ENCODE measurements around the gene DGCR6L. TPM values are rescaled to one million over a fixed set of nuclear protein-coding genes. Genes with fewer than 3 reads are reported as not detected.
"Not testable (repeated sequence)": the region's sequence is repeated elsewhere in the genome, so short reads cannot be mapped to it uniquely, and the experiment has no call there.

The DGCR6L gene
- total RNA-seq, 1 donor from 2014 or later = 24.1 TPM

GRCh38 chr22:20305894-20306645 is 13.8 kb downstream of the DGCR6L start:
- no peak for TF ChIP-seq CTCF (IDR thresholded peaks at IDR 0.05; ENCODE audit: partially characterized antibody, unreplicated experiment)
- no peak overlapping the region for H3K4me3 Mint-ChIP-seq (ENCODE audit: unreplicated experiment)
- H3K27me3 Mint-ChIP-seq (ENCODE audit: unreplicated experiment) = peaks cover 6% of the 10 kb centered on the region
- peaks cover 2% of the 10 kb centered on the region for H3K9me3 Mint-ChIP-seq (ENCODE audit: unreplicated experiment)
- DNase-seq = no peak
- no peaks in the 10 kb centered on the region for H3K36me3 Mint-ChIP-seq (ENCODE audit: unreplicated experiment)
- H3K4me1 Mint-ChIP-seq (ENCODE audit: low read depth, unreplicated experiment) = peaks cover 3% of the 10 kb centered on the region
- H3K27ac Mint-ChIP-seq (ENCODE audit: unreplicated experiment) = no peak overlapping the region

DNA sequence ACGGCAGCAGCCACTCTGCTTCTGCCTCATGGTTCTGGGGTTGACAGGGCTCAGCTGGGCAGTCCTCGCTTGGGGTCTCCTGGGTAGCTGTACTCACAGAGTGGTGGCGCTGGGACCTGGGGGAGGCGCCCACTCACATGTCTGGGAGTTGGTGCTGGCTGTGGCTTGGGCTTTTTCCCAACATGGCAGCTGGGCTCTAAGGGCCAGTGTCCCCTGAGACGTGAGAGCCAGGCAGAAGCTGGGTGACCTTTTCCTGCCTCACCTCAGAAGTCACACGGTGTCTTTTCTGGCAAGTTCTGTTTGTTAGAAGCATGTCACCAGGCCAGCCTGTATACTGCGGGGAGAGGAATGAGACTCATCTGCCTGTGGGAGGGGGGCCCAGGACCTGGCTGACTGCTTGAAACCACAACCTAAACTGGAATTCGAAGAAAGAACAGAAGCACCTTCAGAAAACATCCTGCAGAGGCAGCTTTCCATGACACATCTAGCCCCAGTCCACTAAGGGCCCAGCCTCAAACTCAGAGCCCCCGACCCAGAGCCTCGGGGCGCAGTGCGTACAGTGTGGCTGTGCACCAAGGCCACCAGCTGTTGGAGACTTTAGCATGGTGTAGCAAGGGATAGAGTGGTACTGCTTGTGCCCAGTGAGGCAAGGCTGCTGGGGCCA is 14.5 kb downstream of the DGCR6L start:
- H3K36me3 Mint-ChIP-seq (ENCODE audit: unreplicated experiment); H3K4me3 Mint-ChIP-seq (ENCODE audit: unreplicated experiment); DNase-seq; H3K27ac Mint-ChIP-seq (ENCODE audit: unreplicated experiment); H3K4me1 Mint-ChIP-seq (ENCODE audit: low read depth, unreplicated experiment); H3K9me3 Mint-ChIP-seq (ENCODE audit: unreplicated experiment): not testable (repeated sequence)
- peaks cover 12% of the 10 kb centered on the region for H3K27me3 Mint-ChIP-seq (ENCODE audit: unreplicated experiment)

DNA sequence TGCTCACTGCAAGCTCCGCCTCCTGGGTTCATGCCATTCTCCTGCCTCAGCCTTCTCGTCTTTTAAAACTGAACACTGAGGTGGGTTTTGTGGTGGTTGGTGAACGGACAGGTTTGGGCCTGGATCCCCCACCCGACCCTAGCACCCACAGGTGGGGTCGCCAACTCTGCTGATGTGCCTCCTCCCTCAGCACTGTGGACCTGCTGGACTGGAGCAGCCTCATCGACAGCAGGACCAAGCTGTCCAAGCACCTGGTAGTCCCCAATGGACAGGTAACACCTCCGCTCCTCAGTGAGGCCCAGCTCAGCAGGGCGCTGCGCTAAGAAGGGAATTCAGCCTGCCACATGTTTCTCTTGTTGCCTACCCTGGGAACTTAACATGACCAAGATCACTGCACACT is 15.2 kb downstream of the DGCR6L start:
- Mint-ChIP-seq H3K27me3 (ENCODE audit: unreplicated experiment) (peaks cover 12% of the 10 kb centered on the region), H3K36me3 (ENCODE audit: unreplicated experiment) (no peaks in the 10 kb centered on the region), H3K4me3 (ENCODE audit: unreplicated experiment) (no peak overlapping the region), H3K4me1 (ENCODE audit: low read depth, unreplicated experiment) (peaks cover 3% of the 10 kb centered on the region), H3K27ac (ENCODE audit: unreplicated experiment) (no peak overlapping the region), H3K9me3 (ENCODE audit: unreplicated experiment) (peaks cover 2% of the 10 kb centered on the region)
- no peak for TF ChIP-seq CTCF (IDR thresholded peaks at IDR 0.05; ENCODE audit: partially characterized antibody, unreplicated experiment)
- DNase-seq = no peak

DNA sequence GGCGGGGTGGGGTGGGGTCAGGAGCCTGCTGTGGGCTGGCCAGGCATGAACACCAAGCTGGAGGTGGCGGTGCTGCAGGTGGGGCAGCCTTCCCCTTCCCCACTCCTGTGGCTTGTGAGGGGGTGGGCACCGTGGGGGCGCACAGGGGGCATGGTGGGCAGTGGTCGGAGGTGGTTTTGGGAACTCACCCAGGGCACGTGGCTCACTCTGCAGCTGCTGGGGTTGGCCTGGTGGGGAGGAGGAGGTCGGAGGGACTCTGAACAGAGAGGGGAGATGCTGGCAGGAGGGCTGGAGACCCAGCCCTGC is 16.7 kb downstream of the DGCR6L start:
- H3K4me3 Mint-ChIP-seq (ENCODE audit: unreplicated experiment); H3K4me1 Mint-ChIP-seq (ENCODE audit: low read depth, unreplicated experiment); H3K27ac Mint-ChIP-seq (ENCODE audit: unreplicated experiment); H3K36me3 Mint-ChIP-seq (ENCODE audit: unreplicated experiment); DNase-seq; H3K9me3 Mint-ChIP-seq (ENCODE audit: unreplicated experiment): not testable (repeated sequence)
- peaks cover 12% of the 10 kb centered on the region for H3K27me3 Mint-ChIP-seq (ENCODE audit: unreplicated experiment)

- no peaks in the 10 kb centered on the region for H3K4me1 Mint-ChIP-seq (ENCODE audit: low read depth, unreplicated experiment)
- DNase-seq = no peak
- H3K27me3 Mint-ChIP-seq (ENCODE audit: unreplicated experiment) = peaks cover 15% of the 10 kb centered on the region
- H3K9me3 Mint-ChIP-seq (ENCODE audit: unreplicated experiment) = peaks cover 2% of the 10 kb centered on the region
- TF ChIP-seq CTCF (IDR thresholded peaks at IDR 0.05; ENCODE audit: partially characterized antibody, unreplicated experiment) = no peak
- no peak overlapping the region for H3K27ac Mint-ChIP-seq (ENCODE audit: unreplicated experiment)
- H3K4me3 Mint-ChIP-seq (ENCODE audit: unreplicated experiment) = no peak overlapping the region
- H3K36me3 Mint-ChIP-seq (ENCODE audit: unreplicated experiment) = no peaks in the 10 kb centered on the region
These were observed 17.2 kb downstream of the DGCR6L start for GRCh38 chr22:20302438-20303228.
